HEK293 (cell line): Measurements from ENCODE around the gene CYB5R4.

Source experiments
- GFI1B ChIP-seq: fragments of 450-650 bp; formaldehyde crosslinking; IDR thresholded peaks from 2 replicates; pipeline ENCODE4 v1.5.1; 2016; ENCODE audit warnings: missing biosample characterization, missing genetic modification characterization
- GLIS2 ChIP-seq: fragments of 450-650 bp; formaldehyde crosslinking; IDR thresholded peaks from 2 replicates; pipeline ENCODE4 v1.5.1; 2016; ENCODE audit warnings: missing biosample characterization, missing genetic modification characterization
- KLF10 ChIP-seq: fragments of 450-650 bp; IDR thresholded peaks from 2 replicates; pipeline ENCODE4 v1.5.1; 2018; ENCODE audit warnings: missing biosample characterization, mild to moderate bottlenecking, missing genetic modification characterization
- MEIS1 ChIP-seq: sonication (generic); formaldehyde crosslinking; IDR thresholded peaks from 2 replicates; pipeline ENCODE4 v1.8.1; 2022; ENCODE audit warnings: missing genetic modification reagents, mild to moderate bottlenecking, borderline replicate concordance
- ZFP37 ChIP-seq: fragments of 450-650 bp; formaldehyde crosslinking; IDR thresholded peaks from 2 replicates; pipeline ENCODE4 v1.5.1; 2016; ENCODE audit warnings: missing biosample characterization, missing genetic modification characterization
- ZFP41 ChIP-seq: fragments of 450-650 bp; formaldehyde crosslinking; IDR thresholded peaks from 2 replicates; pipeline ENCODE4 v1.5.1; 2016; ENCODE audit warnings: missing biosample characterization, missing genetic modification characterization, borderline replicate concordance
- ZNF138 ChIP-seq: fragments of 450-650 bp; formaldehyde crosslinking; IDR thresholded peaks from 2 replicates; pipeline ENCODE4 v1.5.1; 2016; ENCODE audit warnings: missing biosample characterization, missing genetic modification characterization, borderline replicate concordance
- ZNF16 ChIP-seq: fragments of 450-650 bp; formaldehyde crosslinking; IDR thresholded peaks from 2 replicates; pipeline ENCODE4 v1.5.1; 2016; ENCODE audit warnings: low read depth, missing biosample characterization, missing genetic modification characterization
- ZNF169 ChIP-seq: fragments of 450-650 bp; formaldehyde crosslinking; IDR thresholded peaks from 2 replicates; pipeline ENCODE4 v1.5.1; 2016; ENCODE audit warnings: missing biosample characterization, missing genetic modification characterization
- ZNF433 ChIP-seq: fragments of 450-650 bp; formaldehyde crosslinking; IDR thresholded peaks from 2 replicates; pipeline ENCODE4 v1.5.1; 2016; ENCODE audit warnings: missing biosample characterization, missing genetic modification characterization, low read depth
- ZNF558 ChIP-seq: fragments of 450-650 bp; formaldehyde crosslinking; IDR thresholded peaks from 2 replicates; pipeline ENCODE4 v1.5.1; 2016; ENCODE audit warnings: missing biosample characterization, missing genetic modification characterization
- ZNF585B ChIP-seq: fragments of 450-650 bp; formaldehyde crosslinking; IDR thresholded peaks from 2 replicates; pipeline ENCODE4 v1.5.1; 2016; ENCODE audit warnings: missing biosample characterization, missing genetic modification characterization
- ZNF621 ChIP-seq: fragments of 450-650 bp; formaldehyde crosslinking; IDR thresholded peaks from 2 replicates; pipeline ENCODE4 v1.5.1; 2017; ENCODE audit warnings: missing biosample characterization, missing genetic modification characterization
- ZNF626 ChIP-seq: fragments of 450-650 bp; sonication (Bioruptor Pico); formaldehyde crosslinking; IDR thresholded peaks from 2 replicates; pipeline ENCODE4 v1.5.1; 2018; ENCODE audit warnings: missing biosample characterization, missing genetic modification characterization, inconsistent platforms
- ZNF658 ChIP-seq: fragments of 450-650 bp; formaldehyde crosslinking; IDR thresholded peaks from 2 replicates; pipeline ENCODE4; 2016; ENCODE audit warnings: missing biosample characterization, missing genetic modification characterization
- ZNF791 ChIP-seq: fragments of 450-650 bp; formaldehyde crosslinking; IDR thresholded peaks from 2 replicates; pipeline ENCODE4 v1.5.1; 2016; ENCODE audit warnings: missing biosample characterization, missing genetic modification characterization
- ZSCAN16 ChIP-seq: fragments of 450-650 bp; formaldehyde crosslinking; IDR thresholded peaks from 2 replicates; pipeline ENCODE4 v1.5.1; 2016; ENCODE audit warnings: missing biosample characterization, missing genetic modification characterization
- TF ChIP-seq, protein P1 (sequence below): fragments of 450-650 bp; formaldehyde crosslinking; IDR thresholded peaks from 2 replicates; pipeline ENCODE4 v1.5.1; 2016; ENCODE audit warnings: missing biosample characterization, missing genetic modification characterization, borderline replicate concordance
- TF ChIP-seq, protein P2 (sequence below): fragments of 450-650 bp; formaldehyde crosslinking; IDR thresholded peaks from 2 replicates; pipeline ENCODE4 v1.5.1; 2016; ENCODE audit warnings: missing biosample characterization, missing genetic modification characterization
- TF ChIP-seq, protein P3 (sequence below): fragments of 450-650 bp; formaldehyde crosslinking; IDR thresholded peaks from 2 replicates; pipeline ENCODE4 v1.5.1; 2016; ENCODE audit warnings: missing biosample characterization, missing genetic modification characterization
- TF ChIP-seq, protein P4 (sequence below): fragments of 450-650 bp; formaldehyde crosslinking; IDR thresholded peaks from 2 replicates; pipeline ENCODE4 v1.5.1; 2016; ENCODE audit warnings: missing biosample characterization, missing genetic modification characterization
- TF ChIP-seq, protein P5 (sequence below): fragments of 450-650 bp; formaldehyde crosslinking; IDR thresholded peaks from 2 replicates; pipeline ENCODE4 v1.5.1; 2016; ENCODE audit warnings: missing biosample characterization, missing genetic modification characterization, borderline replicate concordance
- TF ChIP-seq, protein P6 (sequence below): fragments of 450-650 bp; formaldehyde crosslinking; IDR thresholded peaks from 2 replicates; pipeline ENCODE4 v1.5.1; 2016; ENCODE audit warnings: missing biosample characterization, missing genetic modification characterization
- TF ChIP-seq, protein P7 (sequence below): fragments of 450-650 bp; IDR thresholded peaks from 2 replicates; pipeline ENCODE4 v1.5.1; 2018; ENCODE audit warnings: missing biosample characterization, missing genetic modification characterization
- TF ChIP-seq, protein P8 (sequence below): fragments of 450-650 bp; formaldehyde crosslinking; IDR thresholded peaks from 2 replicates; pipeline ENCODE4 v1.5.1; 2016; ENCODE audit warnings: missing biosample characterization, missing genetic modification characterization

CYB5R4 gene

DNA sequence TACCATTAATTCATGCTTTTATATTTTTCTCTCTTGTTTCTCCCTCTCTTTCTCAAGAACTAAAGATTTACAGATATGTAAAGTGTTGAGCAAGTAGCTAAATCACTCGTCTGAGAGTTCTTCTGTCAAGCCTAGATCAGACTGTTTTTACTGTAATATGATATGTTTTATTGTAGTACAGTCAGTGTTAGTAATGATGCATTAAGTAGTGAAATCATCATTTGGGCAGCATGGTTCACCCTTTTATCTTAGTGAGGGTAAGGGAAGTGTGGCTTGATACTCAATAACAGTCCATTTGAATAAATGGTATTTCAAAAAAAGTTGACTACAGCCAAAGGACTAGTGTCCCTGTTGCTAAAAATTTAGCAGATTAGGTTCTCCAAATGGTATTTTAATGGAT, 9.2 kb downstream of the CYB5R4 start (continued):
- TF ChIP-seq, protein P1, sequence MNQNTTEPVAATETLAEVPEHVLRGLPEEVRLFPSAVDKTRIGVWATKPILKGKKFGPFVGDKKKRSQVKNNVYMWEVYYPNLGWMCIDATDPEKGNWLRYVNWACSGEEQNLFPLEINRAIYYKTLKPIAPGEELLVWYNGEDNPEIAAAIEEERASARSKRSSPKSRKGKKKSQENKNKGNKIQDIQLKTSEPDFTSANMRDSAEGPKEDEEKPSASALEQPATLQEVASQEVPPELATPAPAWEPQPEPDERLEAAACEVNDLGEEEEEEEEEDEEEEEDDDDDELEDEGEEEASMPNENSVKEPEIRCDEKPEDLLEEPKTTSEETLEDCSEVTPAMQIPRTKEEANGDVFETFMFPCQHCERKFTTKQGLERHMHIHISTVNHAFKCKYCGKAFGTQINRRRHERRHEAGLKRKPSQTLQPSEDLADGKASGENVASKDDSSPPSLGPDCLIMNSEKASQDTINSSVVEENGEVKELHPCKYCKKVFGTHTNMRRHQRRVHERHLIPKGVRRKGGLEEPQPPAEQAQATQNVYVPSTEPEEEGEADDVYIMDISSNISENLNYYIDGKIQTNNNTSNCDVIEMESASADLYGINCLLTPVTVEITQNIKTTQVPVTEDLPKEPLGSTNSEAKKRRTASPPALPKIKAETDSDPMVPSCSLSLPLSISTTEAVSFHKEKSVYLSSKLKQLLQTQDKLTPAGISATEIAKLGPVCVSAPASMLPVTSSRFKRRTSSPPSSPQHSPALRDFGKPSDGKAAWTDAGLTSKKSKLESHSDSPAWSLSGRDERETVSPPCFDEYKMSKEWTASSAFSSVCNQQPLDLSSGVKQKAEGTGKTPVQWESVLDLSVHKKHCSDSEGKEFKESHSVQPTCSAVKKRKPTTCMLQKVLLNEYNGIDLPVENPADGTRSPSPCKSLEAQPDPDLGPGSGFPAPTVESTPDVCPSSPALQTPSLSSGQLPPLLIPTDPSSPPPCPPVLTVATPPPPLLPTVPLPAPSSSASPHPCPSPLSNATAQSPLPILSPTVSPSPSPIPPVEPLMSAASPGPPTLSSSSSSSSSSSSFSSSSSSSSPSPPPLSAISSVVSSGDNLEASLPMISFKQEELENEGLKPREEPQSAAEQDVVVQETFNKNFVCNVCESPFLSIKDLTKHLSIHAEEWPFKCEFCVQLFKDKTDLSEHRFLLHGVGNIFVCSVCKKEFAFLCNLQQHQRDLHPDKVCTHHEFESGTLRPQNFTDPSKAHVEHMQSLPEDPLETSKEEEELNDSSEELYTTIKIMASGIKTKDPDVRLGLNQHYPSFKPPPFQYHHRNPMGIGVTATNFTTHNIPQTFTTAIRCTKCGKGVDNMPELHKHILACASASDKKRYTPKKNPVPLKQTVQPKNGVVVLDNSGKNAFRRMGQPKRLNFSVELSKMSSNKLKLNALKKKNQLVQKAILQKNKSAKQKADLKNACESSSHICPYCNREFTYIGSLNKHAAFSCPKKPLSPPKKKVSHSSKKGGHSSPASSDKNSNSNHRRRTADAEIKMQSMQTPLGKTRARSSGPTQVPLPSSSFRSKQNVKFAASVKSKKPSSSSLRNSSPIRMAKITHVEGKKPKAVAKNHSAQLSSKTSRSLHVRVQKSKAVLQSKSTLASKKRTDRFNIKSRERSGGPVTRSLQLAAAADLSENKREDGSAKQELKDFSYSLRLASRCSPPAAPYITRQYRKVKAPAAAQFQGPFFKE (tag by site-specific recombination) = no peak
- no peak for TF ChIP-seq MEIS1
- TF ChIP-seq KLF10 (tag by site-specific recombination) = no peak; the same call in 1 of the 2 replicates
- TF ChIP-seq, protein P2, sequence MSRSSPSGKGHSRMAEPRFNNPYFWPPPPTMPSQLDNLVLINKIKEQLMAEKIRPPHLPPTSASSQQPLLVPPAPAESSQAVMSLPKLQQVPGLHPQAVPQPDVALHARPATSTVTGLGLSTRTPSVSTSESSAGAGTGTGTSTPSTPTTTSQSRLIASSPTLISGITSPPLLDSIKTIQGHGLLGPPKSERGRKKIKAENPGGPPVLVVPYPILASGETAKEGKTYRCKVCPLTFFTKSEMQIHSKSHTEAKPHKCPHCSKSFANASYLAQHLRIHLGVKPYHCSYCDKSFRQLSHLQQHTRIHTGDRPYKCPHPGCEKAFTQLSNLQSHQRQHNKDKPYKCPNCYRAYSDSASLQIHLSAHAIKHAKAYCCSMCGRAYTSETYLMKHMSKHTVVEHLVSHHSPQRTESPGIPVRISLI = peak; percentile 54; the same call in 1 of the 2 replicates
- TF ChIP-seq ZNF433 (tag by site-specific recombination) = no peak
- TF ChIP-seq, protein P3, sequence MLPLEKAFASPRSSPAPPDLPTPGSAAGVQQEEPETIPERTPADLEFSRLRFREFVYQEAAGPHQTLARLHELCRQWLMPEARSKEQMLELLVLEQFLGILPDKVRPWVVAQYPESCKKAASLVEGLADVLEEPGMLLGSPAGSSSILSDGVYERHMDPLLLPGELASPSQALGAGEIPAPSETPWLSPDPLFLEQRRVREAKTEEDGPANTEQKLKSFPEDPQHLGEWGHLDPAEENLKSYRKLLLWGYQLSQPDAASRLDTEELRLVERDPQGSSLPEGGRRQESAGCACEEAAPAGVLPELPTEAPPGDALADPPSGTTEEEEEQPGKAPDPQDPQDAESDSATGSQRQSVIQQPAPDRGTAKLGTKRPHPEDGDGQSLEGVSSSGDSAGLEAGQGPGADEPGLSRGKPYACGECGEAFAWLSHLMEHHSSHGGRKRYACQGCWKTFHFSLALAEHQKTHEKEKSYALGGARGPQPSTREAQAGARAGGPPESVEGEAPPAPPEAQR (tag by site-specific recombination) = no peak
- TF ChIP-seq ZFP37 = 0 out of 2 replicates have a peak, but pooled peaks have one; percentile 65
- TF ChIP-seq ZNF585B (tag by site-specific recombination) = no peak
- no peak for TF ChIP-seq ZNF658
- TF ChIP-seq ZSCAN16 (tag by site-specific recombination) = no peak
- TF ChIP-seq ZNF16 (tag by site-specific recombination) = no peak
- no peak for TF ChIP-seq ZNF169 (tag by site-specific recombination)
- TF ChIP-seq ZNF791 (tag by site-specific recombination) = no peak
- TF ChIP-seq ZNF558 = peak; percentile 87
- TF ChIP-seq, protein P4, sequence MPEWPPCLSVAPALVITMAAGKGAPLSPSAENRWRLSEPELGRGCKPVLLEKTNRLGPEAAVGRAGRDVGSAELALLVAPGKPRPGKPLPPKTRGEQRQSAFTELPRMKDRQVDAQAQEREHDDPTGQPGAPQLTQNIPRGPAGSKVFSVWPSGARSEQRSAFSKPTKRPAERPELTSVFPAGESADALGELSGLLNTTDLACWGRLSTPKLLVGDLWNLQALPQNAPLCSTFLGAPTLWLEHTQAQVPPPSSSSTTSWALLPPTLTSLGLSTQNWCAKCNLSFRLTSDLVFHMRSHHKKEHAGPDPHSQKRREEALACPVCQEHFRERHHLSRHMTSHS = no peak
- TF ChIP-seq GFI1B (tag by site-specific recombination) = peak; percentile 38; the same call in 1 of the 2 replicates
- TF ChIP-seq, protein P5, sequence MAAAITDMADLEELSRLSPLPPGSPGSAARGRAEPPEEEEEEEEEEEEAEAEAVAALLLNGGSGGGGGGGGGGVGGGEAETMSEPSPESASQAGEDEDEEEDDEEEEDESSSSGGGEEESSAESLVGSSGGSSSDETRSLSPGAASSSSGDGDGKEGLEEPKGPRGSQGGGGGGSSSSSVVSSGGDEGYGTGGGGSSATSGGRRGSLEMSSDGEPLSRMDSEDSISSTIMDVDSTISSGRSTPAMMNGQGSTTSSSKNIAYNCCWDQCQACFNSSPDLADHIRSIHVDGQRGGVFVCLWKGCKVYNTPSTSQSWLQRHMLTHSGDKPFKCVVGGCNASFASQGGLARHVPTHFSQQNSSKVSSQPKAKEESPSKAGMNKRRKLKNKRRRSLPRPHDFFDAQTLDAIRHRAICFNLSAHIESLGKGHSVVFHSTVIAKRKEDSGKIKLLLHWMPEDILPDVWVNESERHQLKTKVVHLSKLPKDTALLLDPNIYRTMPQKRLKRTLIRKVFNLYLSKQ (tag by site-specific recombination) = no peak
- TF ChIP-seq, protein P6, sequence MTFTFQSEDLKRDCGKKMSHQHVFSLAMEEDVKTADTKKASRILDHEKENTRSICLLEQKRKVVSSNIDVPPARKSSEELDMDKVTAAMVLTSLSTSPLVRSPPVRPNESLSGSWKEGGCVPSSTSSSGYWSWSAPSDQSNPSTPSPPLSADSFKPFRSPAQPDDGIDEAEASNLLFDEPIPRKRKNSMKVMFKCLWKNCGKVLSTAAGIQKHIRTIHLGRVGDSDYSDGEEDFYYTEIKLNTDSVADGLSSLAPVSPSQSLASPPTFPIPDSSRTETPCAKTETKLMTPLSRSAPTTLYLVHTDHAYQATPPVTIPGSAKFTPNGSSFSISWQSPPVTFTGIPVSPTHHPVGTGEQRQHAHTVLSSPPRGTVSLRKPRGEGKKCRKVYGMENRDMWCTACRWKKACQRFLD (tag by site-specific recombination) = no peak
- TF ChIP-seq, protein P7, sequence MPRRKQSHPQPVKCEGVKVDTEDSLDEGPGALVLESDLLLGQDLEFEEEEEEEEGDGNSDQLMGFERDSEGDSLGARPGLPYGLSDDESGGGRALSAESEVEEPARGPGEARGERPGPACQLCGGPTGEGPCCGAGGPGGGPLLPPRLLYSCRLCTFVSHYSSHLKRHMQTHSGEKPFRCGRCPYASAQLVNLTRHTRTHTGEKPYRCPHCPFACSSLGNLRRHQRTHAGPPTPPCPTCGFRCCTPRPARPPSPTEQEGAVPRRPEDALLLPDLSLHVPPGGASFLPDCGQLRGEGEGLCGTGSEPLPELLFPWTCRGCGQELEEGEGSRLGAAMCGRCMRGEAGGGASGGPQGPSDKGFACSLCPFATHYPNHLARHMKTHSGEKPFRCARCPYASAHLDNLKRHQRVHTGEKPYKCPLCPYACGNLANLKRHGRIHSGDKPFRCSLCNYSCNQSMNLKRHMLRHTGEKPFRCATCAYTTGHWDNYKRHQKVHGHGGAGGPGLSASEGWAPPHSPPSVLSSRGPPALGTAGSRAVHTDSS (tag by site-specific recombination) = no peak
- TF ChIP-seq, protein P8, sequence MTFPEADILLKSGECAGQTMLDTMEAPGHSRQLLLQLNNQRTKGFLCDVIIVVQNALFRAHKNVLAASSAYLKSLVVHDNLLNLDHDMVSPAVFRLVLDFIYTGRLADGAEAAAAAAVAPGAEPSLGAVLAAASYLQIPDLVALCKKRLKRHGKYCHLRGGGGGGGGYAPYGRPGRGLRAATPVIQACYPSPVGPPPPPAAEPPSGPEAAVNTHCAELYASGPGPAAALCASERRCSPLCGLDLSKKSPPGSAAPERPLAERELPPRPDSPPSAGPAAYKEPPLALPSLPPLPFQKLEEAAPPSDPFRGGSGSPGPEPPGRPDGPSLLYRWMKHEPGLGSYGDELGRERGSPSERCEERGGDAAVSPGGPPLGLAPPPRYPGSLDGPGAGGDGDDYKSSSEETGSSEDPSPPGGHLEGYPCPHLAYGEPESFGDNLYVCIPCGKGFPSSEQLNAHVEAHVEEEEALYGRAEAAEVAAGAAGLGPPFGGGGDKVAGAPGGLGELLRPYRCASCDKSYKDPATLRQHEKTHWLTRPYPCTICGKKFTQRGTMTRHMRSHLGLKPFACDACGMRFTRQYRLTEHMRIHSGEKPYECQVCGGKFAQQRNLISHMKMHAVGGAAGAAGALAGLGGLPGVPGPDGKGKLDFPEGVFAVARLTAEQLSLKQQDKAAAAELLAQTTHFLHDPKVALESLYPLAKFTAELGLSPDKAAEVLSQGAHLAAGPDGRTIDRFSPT (tag by site-specific recombination) = peak; percentile 95
- no peak for TF ChIP-seq ZNF621 (tag by site-specific recombination)
- TF ChIP-seq ZNF138 (tag by site-specific recombination) = no peak
- TF ChIP-seq ZNF626 = no peak
- no peak for TF ChIP-seq ZFP41 (tag by site-specific recombination)
- TF ChIP-seq GLIS2 (tag by site-specific recombination) = no peak
